ENCODE results near the gene PKNOX2.

- no peak for TF ChIP-seq EZH2phosphoT487 (IDR thresholded peaks at IDR 0.05; ENCODE audit: low read length)
- TF ChIP-seq CTCF (IDR thresholded peaks at IDR 0.05; ENCODE audit: low read length) = no peak
Observed at GRCh38 chr11:125138966-125139365, 25.6 kb upstream of the PKNOX2 start.
